Epithelial cell of esophagus (primary cell): Measurements from ENCODE around the gene WNT7A.
A peak's percentile ranks its signal among the peaks of the same experiment; 100 is the strongest.

Source experiments
- DNase-seq: peaks from one replicate; pipeline ENCODE4 v3.0.0; 2010; ENCODE audit warnings: low read depth
- H3K4me3 ChIP-seq: 2 replicates; pipeline ENCODE4 v1.5.1; 2011; ENCODE audit warnings: mild to moderate bottlenecking, low read length, control low read depth
- TF ChIP-seq, protein P1 (sequence below): IDR thresholded peaks from 2 replicates; pipeline ENCODE4 v1.5.1; 2011; ENCODE audit warnings: low read depth, mild to moderate bottlenecking, low read length, control low read depth, inconsistent platforms; ENCODE audit not compliant: insufficient read depth; ENCODE audit errors: missing control alignments

WNT7A gene

GRCh38 chr3:13828501-13829265 lies 51.2 kb downstream of the WNT7A start:
- no peak for DNase-seq
- H3K4me3 ChIP-seq = no peak overlapping the region
- TF ChIP-seq, protein P1, sequence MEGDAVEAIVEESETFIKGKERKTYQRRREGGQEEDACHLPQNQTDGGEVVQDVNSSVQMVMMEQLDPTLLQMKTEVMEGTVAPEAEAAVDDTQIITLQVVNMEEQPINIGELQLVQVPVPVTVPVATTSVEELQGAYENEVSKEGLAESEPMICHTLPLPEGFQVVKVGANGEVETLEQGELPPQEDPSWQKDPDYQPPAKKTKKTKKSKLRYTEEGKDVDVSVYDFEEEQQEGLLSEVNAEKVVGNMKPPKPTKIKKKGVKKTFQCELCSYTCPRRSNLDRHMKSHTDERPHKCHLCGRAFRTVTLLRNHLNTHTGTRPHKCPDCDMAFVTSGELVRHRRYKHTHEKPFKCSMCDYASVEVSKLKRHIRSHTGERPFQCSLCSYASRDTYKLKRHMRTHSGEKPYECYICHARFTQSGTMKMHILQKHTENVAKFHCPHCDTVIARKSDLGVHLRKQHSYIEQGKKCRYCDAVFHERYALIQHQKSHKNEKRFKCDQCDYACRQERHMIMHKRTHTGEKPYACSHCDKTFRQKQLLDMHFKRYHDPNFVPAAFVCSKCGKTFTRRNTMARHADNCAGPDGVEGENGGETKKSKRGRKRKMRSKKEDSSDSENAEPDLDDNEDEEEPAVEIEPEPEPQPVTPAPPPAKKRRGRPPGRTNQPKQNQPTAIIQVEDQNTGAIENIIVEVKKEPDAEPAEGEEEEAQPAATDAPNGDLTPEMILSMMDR = no peak

- TF ChIP-seq, protein P1 = no peak
- no peak overlapping the region for H3K4me3 ChIP-seq
- DNase-seq = no peak
Measured at GRCh38 chr3:13827699-13828098, 52.2 kb downstream of the WNT7A start.

DNA sequence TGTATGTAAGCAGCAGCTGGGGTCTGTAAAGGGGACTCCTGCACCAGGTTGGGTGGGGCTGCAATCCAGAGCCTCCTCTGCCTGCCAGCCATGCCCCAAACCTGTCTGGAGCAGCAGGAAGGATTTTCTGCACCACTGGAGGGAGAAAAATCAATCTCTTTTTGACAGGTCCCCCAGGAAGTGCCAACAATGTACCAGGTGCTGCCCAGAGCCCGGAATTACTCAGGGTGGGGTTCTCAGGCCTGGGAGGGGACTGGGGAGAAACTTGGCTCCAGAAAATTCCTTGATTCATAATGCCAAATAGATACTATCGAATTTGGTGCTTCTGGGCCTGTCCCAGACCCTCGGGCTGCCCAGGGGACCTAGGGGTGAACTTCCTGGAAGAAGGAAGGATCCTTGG lies 52.6 kb downstream of the WNT7A start:
- H3K4me3 ChIP-seq = no peak overlapping the region
- TF ChIP-seq, protein P1 = no peak
- DNase-seq = no peak

DNA sequence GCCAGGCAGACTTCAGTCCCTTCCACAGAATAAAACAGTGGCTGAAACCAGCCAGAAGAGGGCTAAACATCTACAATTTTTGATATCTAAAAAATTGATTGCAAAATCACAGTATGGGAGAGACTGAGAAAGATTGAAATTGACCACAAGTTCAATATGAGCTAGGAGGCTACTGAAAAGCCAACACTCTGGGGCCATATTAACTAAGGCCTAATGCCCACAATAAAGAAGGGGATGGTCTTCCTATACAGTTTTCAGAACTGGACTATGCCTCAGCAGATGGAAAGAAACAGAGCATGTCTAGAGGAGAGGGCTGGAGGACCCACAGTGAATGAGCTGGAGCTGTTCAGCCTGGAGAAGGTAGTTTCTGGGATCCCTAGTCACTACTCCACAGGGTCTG lies 53.2 kb downstream of the WNT7A start:
- DNase-seq = no peak
- no peak overlapping the region for H3K4me3 ChIP-seq
- TF ChIP-seq, protein P1 = no peak

DNA sequence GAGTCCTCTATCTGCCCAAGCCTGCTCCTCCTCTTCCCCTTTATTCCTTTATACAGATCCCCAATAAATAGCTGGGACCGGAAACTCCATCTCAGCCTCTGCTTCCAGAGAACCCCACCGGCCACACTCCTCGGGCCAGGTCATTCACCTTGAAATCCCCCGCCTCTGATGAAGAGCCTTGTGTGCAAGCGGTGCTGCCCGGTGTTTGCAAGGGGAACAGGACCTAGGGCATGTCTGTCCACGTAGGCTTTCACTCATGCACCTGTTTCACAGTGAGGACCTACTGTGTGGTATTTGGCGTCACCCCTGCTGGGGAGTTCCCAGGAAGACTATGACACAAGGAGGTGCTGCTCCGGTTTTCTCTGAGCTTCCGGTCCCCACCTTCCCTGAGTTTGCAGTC lies 54.0 kb downstream of the WNT7A start:
- TF ChIP-seq, protein P1 = no peak
- no peak overlapping the region for H3K4me3 ChIP-seq
- DNase-seq = no peak

DNA sequence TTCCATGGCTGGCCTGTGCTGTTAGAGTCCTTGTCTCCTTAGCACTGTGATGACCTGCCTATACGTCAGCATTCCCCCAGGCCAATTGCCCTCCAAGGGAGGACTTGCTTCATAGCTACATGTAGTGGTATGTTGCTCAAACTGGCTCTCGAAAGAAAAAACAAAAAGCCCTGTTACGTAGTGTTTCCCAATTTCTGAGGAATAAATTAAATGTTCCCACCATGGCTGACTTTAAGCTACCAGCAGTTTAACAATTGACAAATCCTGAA lies 54.6 kb downstream of the WNT7A start:
- TF ChIP-seq, protein P1 = no peak
- no peak overlapping the region for H3K4me3 ChIP-seq
- peak; percentile 87 for DNase-seq
